ENCODE results near the gene ATP13A4. TPM values are rescaled to one million over a fixed set of nuclear protein-coding genes. Genes with fewer than 3 reads are reported as not detected.

ATP13A4 gene
- total RNA-seq, 4 donors from 2014 or later: under 0.01 to 0.63 (median 0.28) TPM

- H3K4me3 ChIP-seq: no peak overlapping the region
- no peaks in the 10 kb centered on the region for H3K36me3 ChIP-seq
- H3K27me3 ChIP-seq: no peaks in the 10 kb centered on the region
- intact Hi-C loops (cut with DNase I): no loop called here
- no peak overlapping the region for H3K27ac ChIP-seq (replicated peaks in 1 of 4)
- no peaks in the 10 kb centered on the region for H3K4me1 ChIP-seq
- TF ChIP-seq POLR2A (IDR thresholded peaks at IDR 0.05; ENCODE audit: low read depth) (no peak), POLR2AphosphoS5 (IDR thresholded peaks at IDR 0.05) (no peak), EP300 (IDR thresholded peaks at IDR 0.05) (no peak), CTCF (IDR thresholded peaks at IDR 0.05) (no peak)
- 66% methylated on average over 5 of the region's 5 CpGs for WGBS
- H3K9me3 ChIP-seq: no peaks in the 10 kb centered on the region
- DNase-seq (ENCODE audit: extremely low spot score): no peak
These were observed 107.6 kb downstream of the ATP13A4 start for GRCh38 chr3:193446965-193447602.

- H3K27ac ChIP-seq (replicated peaks in 1 of 4): no peak overlapping the region
- intact Hi-C loops (cut with DNase I): no loop called here
- no peak overlapping the region for H3K4me3 ChIP-seq
- 86% methylated on average over 2 of the region's 2 CpGs for WGBS
- H3K36me3 ChIP-seq: no peaks in the 10 kb centered on the region
- TF ChIP-seq POLR2A (IDR thresholded peaks at IDR 0.05; ENCODE audit: low read depth): no peak
- TF ChIP-seq EP300 (IDR thresholded peaks at IDR 0.05): no peak
- no peak for TF ChIP-seq CTCF (IDR thresholded peaks at IDR 0.05)
- no peak for TF ChIP-seq POLR2AphosphoS5 (IDR thresholded peaks at IDR 0.05)
- H3K27me3 ChIP-seq: no peaks in the 10 kb centered on the region
- no peak for DNase-seq (ENCODE audit: extremely low spot score)
- no peaks in the 10 kb centered on the region for H3K9me3 ChIP-seq
- no peaks in the 10 kb centered on the region for H3K4me1 ChIP-seq
These were observed 115.3 kb downstream of the ATP13A4 start for GRCh38 chr3:193439423-193439822.

- 95% methylated on average over 3 of the region's 4 CpGs for WGBS
- Histone ChIP-seq H3K36me3 (no peaks in the 10 kb centered on the region), H3K4me3 (no peak overlapping the region), H3K4me1 (no peaks in the 10 kb centered on the region), H3K27me3 (no peaks in the 10 kb centered on the region), H3K9me3 (peaks cover 0 to 43% (median 14%) of the 10 kb centered on the region in 4 donors), H3K27ac (replicated peaks in 1 of 4) (no peak overlapping the region)
- intact Hi-C loops (cut with DNase I): no loop called here
- TF ChIP-seq CTCF (IDR thresholded peaks at IDR 0.05): no peak
- no peak for TF ChIP-seq POLR2AphosphoS5 (IDR thresholded peaks at IDR 0.05)
- TF ChIP-seq POLR2A (IDR thresholded peaks at IDR 0.05; ENCODE audit: low read depth): no peak
- no peak for TF ChIP-seq EP300 (IDR thresholded peaks at IDR 0.05)
- DNase-seq (ENCODE audit: extremely low spot score): no peak
These were observed 135.9 kb downstream of the ATP13A4 start for GRCh38 chr3:193418576-193419373.

GRCh38 chr3:193416629-193417028, 138.1 kb downstream of the ATP13A4 start:
- Histone ChIP-seq H3K9me3 (peaks cover 0 to 45% (median 12%) of the 10 kb centered on the region in 4 donors), H3K4me3 (no peak overlapping the region), H3K36me3 (peaks cover 0 to 3% (median 0%) of the 10 kb centered on the region in 4 donors), H3K4me1 (no peaks in the 10 kb centered on the region), H3K27me3 (no peaks in the 10 kb centered on the region), H3K27ac (replicated peaks in 1 of 4) (no peak overlapping the region)
- intact Hi-C loops (cut with DNase I): no loop called here
- DNase-seq (ENCODE audit: extremely low spot score): no peak
- TF ChIP-seq POLR2A (IDR thresholded peaks at IDR 0.05; ENCODE audit: low read depth) (no peak), POLR2AphosphoS5 (IDR thresholded peaks at IDR 0.05) (no peak), CTCF (IDR thresholded peaks at IDR 0.05) (no peak), EP300 (IDR thresholded peaks at IDR 0.05) (no peak)
- WGBS: 93% methylated on average over 2 of the region's 2 CpGs
